Nucleus accumbens (tissue), 56 donors: ENCODE results near the gene SPTSSA.
"Not testable (repeated sequence)": the region's sequence is repeated elsewhere in the genome, so short reads cannot be mapped to it uniquely, and the experiment has no call there.

Source experiments
- DNase-seq, 56 donors: peaks; one replicate each; lab custom pipeline; 2025; lab: John Stamatoyannopoulos, UW

Gene SPTSSA, protein sequence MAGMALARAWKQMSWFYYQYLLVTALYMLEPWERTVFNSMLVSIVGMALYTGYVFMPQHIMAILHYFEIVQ

DNA sequence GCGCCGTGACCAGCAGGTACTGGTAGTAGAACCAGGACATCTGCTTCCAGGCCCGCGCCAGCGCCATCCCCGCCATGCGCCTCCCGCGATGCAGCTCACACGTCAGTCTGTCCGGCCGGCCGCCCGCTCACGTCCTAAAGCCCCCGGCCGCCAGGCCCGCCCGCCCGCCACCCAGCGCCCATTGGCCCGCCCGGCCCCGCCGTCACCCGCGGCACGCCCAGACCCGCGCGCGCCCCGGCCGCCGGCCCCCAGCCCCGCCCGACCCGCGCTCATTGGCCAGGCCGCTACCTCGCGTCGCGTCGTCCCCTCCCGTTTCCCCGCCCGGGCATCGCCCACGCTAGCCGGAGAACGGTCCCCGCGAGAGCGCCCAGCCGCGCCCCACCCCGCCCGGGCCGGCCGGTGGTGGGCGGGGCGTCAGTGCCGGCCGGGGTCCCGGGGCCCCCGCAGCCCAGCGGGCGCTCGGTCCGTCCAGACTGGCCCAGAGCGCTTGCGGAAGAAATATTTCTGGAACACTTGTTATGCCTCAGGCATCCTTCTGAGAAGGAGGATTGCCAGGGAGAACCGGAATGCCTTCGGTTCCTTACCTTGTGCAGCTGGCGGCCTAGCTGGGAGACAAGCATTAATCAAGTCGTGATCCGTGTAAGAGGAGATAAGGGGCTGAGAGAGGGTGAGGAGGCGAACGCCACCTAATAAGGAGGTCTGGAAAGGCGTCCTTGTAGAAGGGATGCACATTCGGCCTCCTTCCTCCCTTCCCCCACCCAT, at the start of gene SPTSSA:
TSS of gene SPTSSA (minus strand) at position 109 of the 762 bp plus-strand sequence. CDS start at position 76, 33 bp downstream.
- peak; percentile 23 to 97 (median 90) for DNase-seq

DNA sequence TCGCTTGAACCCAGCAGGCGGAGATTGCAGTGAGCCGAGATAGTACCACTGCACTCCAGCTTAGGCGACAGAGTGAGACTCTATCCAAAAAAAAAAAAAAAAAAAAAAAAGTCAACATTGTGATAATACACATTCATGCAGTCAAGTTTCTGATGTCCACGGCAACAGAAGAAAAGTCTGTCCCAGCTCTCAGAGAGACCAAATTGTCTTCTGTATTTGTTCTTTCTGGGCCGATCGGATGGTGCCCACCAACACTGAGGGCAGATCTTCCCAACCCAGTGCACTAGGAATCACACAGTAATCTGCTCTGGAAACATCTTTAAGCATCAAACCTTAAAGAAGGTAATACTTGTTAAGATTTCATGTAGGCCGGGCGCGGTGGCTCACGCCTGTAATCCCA, 45.8 kb upstream of the SPTSSA start:
- no peak for DNase-seq

DNA sequence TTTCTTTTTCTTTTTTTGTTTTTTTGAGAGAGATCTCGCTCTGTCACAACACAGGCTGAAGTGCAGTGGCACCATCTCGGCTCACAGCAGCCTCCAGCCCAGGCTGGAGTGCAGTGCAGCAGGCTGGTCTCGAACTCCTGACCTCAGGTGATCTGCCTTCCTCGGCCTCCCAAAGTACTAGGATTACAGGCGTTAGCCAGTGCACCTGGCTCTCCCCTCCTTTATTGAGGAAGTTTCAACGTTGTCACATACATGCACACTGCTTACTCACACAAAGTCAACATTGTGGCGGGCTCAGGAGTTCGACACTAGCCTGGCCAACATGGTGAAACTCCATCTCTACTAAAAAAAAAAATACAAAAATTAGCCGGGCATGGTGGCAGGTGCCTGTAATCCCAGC, 45.4 kb upstream of the SPTSSA start:
- DNase-seq = no peak

DNA sequence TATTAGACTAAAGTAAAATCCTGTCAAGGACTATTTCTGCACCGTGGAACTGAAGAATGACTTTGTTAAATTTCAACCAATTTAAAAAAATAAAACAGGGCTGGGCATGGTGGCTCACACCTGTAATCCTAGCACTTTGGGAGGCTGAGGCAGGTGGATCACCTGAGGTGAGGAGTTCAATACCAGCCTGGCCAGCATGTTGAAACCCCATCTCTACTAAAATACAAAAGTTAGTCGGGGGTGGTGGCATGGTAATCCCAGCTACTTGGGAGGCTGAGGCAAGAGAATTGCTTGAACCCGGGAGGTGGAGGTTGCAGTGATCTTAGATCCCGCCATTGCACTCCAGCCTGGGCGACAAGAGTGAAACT, 43.1 kb upstream of the SPTSSA start:
- not testable (repeated sequence) for DNase-seq

DNA sequence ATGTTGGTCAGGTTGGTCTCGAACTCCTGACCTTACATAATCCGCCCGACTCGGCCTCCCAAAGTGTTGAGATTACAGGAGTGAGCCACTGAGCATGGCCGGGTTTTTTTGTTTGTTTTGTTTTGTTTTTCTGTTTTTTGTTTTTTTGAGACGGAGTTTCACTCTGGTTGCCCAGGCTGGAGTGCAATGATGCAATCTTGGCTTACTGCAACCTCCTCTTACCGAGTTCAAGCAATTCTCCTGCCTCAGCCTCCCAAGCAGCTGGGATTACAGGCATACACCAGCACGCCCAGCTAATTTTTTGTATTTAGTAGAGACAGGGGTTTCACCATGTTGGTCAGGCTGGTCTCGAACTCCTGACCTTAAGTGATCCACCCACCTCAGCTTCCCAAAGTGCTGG, 42.0 kb upstream of the SPTSSA start:
- not testable (repeated sequence) for DNase-seq

DNA sequence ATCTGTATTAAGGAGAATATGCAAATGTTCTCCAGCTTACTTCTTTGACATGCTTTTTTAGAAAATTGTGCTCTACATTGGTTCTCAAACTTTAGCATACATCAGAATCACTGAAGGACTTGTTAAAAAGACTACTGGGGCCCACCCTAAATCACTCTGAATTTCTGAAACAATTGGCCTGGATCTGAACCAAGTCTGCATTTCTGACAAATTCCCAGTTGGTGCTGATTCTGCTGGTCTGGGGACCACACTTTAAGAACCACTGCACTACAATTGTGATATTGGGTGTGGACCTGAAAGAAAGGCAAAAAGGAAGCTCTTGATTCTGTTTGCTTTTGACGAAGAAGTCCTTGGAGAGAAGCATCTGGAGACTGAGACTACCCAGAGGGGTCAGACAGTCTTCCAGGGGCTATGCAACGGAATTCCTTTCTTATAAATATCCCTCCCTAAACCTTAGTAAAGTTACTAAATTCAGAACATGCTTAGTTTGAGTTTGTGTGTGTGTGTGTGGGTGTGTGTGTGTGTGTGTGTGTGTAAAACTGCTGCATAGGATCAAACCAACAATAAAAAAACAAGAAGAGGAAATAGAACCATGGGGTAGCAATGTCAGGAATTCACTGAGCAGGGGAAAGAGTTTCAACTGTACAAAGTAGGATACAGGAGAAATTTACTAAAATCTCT, 40.6 kb upstream of the SPTSSA start:
- no peak for DNase-seq

DNA sequence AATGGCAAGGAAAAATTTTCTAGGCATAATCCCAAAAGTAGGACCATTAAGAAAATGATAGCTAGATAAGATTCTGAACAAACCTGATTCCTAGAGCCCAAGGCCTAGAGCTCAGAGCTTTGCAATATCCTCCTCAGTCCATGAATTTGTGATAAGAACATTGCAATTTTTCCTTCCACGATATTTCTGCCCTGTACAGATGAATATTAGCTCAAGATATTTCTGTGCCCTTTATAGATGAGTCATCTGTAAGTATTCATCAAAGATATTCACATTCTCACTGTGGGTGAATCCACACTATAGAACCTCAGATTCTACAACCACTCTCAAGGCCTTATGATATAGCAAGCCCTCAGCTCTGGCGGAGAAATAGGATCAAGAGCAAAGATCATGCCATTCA, 40.0 kb upstream of the SPTSSA start:
- DNase-seq = no peak

DNA sequence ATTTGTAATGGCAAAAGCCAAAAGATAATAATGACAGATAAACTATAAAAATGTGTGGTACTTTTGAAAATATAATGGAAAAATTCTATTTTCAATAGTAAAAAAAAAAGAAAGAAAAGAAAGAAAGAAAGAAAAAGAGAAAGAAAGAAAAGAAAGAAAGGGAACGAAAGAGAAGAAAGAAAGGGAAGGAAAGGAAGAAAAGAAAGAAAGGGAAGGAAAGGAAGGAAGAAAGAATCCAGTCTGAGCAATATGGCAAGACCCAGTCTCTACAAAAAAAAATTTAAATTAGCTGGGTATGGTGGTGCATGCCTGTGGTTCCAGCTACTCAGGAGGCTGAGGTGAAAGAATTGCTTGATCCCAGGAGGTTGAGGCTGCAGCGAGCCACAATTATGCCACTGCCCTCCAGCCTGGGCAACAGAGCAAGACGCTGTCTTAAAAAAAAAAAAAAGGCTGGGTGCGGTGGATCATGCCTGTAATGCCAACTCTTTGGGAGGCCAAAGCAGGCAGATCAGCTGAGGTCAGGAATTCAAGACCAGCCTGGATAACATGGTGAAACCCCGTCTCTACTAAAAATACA, 39.1 kb upstream of the SPTSSA start:
- no peak for DNase-seq

DNA sequence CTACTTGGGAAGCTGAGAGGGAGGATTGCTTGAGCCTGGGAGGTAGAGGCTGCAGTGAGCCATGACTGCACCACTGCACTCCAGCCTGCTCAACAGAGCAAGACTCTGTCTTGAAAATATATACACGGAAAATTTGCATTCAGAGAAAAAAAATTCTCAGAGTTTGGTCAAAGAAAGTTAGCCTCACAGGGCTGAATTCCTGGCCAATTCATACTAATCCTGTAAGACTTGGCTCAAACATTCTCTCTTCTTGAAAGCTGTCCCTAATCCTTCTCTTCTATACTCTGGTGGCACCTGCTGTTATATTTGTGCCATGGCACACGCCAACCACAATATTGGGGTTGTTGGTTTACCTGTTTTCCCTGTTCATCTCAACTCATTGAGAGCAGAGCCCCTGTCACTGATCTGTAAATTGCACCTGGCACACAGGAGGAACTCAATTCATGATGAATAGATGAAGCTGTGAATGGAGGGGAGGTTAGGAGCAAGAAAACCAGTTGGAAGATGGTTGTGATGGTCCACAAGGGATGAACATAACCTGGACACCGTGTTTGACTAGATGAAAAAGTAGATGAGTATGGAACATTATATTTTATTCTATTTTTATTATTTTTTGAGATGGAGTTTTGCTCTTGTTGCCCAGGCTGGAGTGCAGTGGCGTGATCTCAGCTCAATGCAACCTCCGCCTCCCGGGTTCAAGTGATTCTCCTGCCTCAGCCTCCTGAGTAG, 36.8 kb upstream of the SPTSSA start:
- peak in 2 of 56 donors; percentile 0 to 2 for DNase-seq

DNA sequence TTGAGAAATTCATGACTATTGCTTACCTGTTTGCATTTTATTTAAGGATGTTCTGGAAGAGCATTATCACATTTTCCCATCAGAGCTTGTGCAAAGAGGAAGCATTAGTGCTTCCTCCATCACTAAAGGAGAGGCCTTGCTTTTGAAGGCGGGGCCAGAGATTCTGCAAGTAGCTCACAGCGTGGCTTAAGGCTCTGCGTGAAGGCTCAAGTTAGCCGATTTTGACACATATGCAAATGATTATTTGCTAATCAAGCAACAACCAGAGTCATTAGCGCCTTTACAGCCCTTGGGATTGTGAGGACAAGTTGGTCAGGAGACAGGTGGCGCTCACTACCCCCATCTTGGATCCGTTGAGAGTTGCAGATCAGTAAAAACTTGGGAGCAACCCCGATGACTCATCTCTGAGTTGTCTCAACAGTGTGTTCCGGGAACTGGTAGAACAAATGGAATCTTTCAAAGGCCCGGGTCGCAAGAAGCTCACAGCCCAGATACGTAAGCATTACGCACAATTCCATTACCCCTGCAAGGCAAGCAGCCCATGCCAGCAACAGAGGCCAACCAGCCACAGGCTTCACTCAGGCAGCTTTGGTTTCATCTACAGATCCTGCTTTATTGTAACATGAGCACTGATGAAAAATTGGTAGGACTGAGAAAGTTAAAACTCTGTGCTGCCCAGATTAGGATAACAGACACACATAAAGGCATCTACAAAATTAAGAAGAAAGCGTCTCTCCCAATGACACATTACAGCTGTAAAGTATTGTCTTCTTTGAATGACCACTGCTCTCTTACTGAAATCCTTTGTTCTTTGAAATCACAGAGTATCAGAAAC, 34.9 kb upstream of the SPTSSA start:
- DNase-seq = peak in 53 of 56 donors; percentile 3 to 91 (median 44)

DNA sequence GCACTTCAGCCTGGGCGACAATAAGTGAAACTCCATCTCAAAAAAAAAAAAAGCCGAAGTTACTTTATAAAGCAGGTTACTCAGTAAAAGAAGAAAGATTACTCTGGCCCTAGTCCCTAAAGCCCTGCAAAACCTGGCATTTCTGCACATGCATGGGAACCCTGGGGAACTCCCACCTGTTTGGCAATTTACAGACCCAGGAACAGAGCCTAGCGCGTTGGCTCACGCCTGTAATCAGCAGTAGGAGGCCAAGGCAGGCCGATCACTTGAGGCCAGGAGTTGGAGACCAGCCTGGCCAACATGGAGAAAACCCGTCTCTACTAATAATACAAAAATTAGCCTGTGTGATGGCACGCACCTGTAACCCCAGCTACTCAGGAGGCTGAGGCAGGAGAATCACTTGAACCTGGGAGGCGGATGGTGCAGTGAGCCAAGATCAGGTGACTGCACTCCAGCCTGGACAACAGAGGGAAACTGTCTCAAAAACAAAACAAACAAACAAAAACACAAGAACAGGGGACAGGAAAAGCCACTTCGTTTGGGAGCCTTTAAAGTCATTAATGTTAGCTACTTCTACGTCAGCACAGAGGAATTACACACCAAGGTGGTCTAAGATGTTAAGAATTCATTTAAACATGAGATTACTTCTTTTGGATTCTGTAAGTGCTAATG, 34.1 kb upstream of the SPTSSA start:
- peak in 3 of 56 donors; percentile 2 to 5 (median 2) for DNase-seq

DNA sequence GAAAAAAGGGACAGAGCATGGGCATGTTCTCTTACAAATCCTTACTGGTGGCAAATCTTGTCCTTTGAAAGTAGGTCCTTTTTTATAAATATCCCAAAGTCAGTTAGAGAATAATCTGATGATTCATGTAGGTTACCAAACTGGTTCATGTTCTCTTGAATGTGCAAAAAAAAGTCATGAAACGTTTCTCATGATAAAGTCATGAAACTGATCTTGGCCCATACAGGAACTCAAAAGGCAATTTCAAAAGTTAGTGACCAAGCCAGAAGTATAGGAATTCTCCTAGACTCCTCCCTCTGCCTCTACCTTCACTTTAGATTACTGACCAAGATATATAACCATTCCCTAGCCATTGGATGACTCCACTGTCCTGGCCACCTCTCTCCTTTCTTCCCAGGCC, 27.3 kb upstream of the SPTSSA start:
- DNase-seq = no peak

DNA sequence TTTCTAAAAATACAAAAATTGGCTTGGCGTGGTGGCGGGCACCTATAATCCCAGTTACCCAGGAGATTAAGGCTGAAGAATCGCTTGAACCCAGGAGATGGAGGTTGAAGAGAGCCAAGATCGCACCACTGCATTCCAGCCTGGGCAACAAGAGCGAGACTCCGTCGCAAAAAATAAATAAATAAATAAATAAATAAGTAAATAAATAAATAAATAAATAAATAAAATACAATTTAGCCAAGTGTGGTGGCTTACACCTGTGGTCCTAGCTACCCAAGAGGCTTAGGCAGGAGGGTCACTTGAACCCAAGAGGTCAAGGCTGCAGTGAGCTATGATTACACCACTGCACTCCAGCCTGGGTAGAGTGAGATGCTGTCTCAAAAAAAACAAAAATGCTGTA, 26.5 kb upstream of the SPTSSA start:
- no peak for DNase-seq

DNA sequence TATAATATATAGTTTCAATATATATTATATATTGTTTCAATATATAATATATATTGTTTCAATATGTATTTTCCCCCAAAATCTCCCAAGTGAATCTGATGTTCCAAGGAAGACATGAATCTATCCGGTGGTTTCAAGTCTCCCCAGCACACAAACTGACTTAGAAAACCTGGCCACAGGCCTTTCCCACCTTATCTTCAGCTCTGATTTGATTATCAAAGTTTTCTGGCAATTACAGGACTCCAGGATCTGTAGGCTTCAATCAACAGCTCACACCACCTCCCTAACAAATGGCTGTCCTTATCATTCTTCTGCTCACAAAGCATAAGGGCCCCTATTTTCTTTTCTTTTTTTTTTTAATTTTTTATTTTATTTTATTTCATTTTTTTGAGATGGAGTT, 22.7 kb upstream of the SPTSSA start:
- no peak for DNase-seq

DNA sequence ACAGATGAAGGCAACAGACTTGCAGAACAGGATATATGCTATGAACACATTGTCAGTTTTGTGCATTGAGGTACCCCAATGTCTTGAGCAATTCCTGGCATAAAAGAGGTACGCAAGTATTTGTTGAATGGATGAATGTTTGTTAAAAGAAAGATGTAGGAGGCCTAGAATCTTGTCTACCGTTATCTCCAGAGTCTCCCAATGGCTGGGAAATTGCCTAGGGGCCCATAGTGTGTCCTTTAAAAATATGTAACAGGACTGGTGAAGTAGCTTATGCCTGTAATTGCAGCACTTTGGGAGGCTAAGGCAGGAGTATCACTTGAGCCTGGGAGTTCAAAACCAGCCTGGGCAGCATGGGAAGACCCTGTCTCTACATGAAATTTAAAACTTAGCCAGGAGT, 20.4 kb upstream of the SPTSSA start:
- no peak for DNase-seq

DNA sequence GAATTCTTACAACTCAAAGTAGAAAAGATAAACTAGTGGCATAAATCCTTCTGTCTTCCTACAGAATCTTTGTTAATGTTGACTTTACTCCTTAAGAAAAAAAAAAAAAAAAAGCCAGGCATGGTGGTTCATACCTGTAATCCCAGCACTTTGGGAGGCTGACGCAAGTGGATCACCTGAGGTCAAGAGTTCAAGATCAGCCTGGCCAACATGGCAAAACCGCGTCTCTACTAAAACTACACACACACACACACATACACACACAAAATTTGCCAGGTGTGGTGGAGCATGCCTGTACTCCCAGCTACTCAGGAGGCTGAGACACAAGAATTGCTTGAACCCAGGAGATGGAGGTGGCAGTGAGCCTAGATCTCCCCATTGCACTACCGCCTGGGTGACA, 17.7 kb upstream of the SPTSSA start:
- no peak for DNase-seq

DNA sequence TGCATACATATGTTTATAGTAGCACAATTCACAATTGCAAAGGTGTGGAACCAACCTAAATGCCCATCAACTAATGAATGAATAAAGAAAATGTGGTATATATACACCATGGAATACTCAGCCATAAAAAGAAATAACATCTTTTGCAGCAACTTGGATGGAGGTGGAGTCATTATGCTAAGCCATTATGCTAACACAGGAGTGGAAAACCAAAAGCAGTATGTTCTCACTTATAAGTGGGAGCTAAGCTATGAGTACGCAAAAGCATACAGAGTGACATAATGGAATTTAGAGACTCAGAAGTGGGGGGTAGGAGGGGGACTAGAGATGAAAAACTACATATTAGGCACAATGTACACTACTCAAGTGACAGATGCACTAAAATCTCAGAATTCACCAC, 16.2 kb upstream of the SPTSSA start:
- no peak for DNase-seq

DNA sequence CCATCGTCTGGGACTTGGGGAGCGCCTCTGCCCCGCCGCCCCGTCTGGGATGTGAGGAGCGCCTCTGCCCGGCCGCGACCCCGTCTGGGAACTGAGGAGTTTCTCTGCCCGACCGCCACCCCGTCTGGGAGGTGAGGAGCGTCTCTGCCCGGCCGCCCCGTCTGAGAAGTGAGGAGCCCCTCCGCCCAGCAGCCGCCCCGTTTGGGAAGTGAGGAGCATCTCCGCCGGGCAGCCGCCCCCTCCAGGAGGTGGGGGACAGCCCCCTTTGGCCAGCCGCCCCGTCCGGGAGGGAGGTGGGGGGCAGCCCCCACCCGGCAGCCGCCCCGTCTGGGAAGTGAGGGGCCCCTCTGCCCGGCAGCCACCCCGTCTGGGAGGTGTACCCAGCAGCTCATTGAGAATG, 14.0 kb upstream of the SPTSSA start:
- DNase-seq = not testable (repeated sequence)

DNA sequence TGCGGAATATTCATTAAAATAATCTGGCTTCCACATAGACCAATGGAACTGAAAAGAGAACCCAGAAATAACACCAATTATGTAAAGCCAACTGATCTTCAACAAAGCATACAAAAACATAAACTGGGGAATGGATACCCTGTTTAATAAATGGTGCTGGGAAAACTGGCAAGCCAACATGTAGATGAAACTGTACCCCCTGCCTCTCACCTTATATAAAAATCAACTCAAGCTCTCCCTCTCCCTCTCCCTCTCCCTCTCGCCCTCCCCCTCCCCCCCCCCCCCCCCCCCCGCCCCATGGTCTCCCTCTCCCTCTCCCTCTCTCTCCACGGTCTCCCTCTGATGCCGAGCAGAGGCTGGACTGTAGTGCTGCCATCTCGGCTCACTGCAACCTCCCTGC, 13.1 kb upstream of the SPTSSA start:
- DNase-seq = no peak
